Endothelial cell of umbilical vein (primary cell): ENCODE measurements around the gene EDC3. TPM values are rescaled to one million over a fixed set of nuclear protein-coding genes. Genes with fewer than 3 reads are reported as not detected.

Source experiments
- BruUV-seq: library from RNA; stranded (reverse); fragments of 400-500 nt; replicated peaks from 2 replicates; lab custom pipeline; 2021; lab: Mats Ljungman, UMichigan
- CTCF ChIA-PET: fragments of 300-600, 350-600 bp; sonication (Branson Sonifier 250); formaldehyde crosslinking; loops from one replicate; lab custom pipeline; 2021; ENCODE audit warnings: antibody characterized with exemption, inconsistent platforms; lab: Charles Lee
- POLR2A ChIA-PET: fragments of 300-600, 350-600 bp; sonication (Branson Sonifier 250); formaldehyde crosslinking; loops from one replicate; lab custom pipeline; 2021; ENCODE audit warnings: antibody characterized with exemption, inconsistent platforms; lab: Charles Lee
- DNase-seq: peaks from one replicate; pipeline ENCODE4 v3.0.0-alpha.2; 2011; ENCODE audit warnings: low read depth, low spot score
- FAIRE-seq: peaks from 2 replicates; lab custom pipeline; 2011; peaks lifted over from hg19 to GRCh38; lab: Jason Lieb, UNC
- H2AFZ ChIP-seq: 2 replicates; pipeline ENCODE4 v1.6.0; 2012; ENCODE audit warnings: low read depth, low read length, control low read depth, inconsistent platforms
- H3K27ac ChIP-seq: 2 replicates; pipeline ENCODE4 v1.5.1; 2011; ENCODE audit warnings: low read depth, mild to moderate bottlenecking, control low read depth, low read length, moderate library complexity; ENCODE audit not compliant: insufficient read depth
- H3K27me3 ChIP-seq, 2 experiments: 2 replicates each; pipeline versions ENCODE4 v1.6.0 to v1.6.1; 2011; ENCODE audit warnings: low read length in 2 of 2, mixed read lengths in 1 of 2; ENCODE audit not compliant: control insufficient read depth in 2 of 2, insufficient read depth in 2 of 2
- H3K36me3 ChIP-seq, 2 experiments: 2 replicates in 1 of 2; 3 replicates in 1 of 2; pipeline ENCODE4 v1.5.1; 2011; ENCODE audit warnings: low read length in 2 of 2, mild to moderate bottlenecking in 1 of 2, moderate library complexity in 1 of 2; ENCODE audit not compliant: control insufficient read depth in 2 of 2, insufficient read depth in 2 of 2; ENCODE audit errors: extremely low read depth in 1 of 2
- H3K4me1 ChIP-seq: 3 replicates; pipeline ENCODE4 v1.5.1; 2011; ENCODE audit warnings: mild to moderate bottlenecking, low read length; ENCODE audit not compliant: control insufficient read depth, insufficient read depth; ENCODE audit errors: extremely low read depth
- H3K4me2 ChIP-seq: 2 replicates; pipeline ENCODE4 v1.6.1; 2011; ENCODE audit warnings: low read length, control low read depth, mixed read lengths; ENCODE audit not compliant: insufficient read depth
- H3K4me3 ChIP-seq, 3 experiments: fragments of 200-600 bp in 1 of 3; sonication (generic), shearing (Covaris generic) in 1 of 3; replicated peaks in 1 of 3; 2 replicates each; pipeline ENCODE4 v1.5.1; 2011 to 2016; ENCODE audit warnings: control low read depth in 3 of 3, low read length in 3 of 3, mild to moderate bottlenecking in 2 of 3, inconsistent platforms in 1 of 3, low read depth in 1 of 3, moderate library complexity in 1 of 3; ENCODE audit not compliant: insufficient read depth in 1 of 3
- H3K79me2 ChIP-seq: 2 replicates; pipeline ENCODE4 v1.6.0; 2012; ENCODE audit warnings: low read length, inconsistent platforms; ENCODE audit not compliant: control insufficient read depth, insufficient read depth
- H3K9ac ChIP-seq: replicated peaks from 2 replicates; pipeline ENCODE3; 2011; ENCODE audit warnings: low read length, control low read depth; ENCODE audit not compliant: insufficient read depth; ENCODE audit errors: extremely low read depth
- H3K9me1 ChIP-seq: replicated peaks from 3 replicates; pipeline ENCODE4 v1.6.0; 2011; ENCODE audit warnings: mild to moderate bottlenecking, low read length; ENCODE audit not compliant: control insufficient read depth, insufficient read depth; ENCODE audit errors: extremely low read depth
- H3K9me3 ChIP-seq: replicated peaks from 2 replicates; pipeline ENCODE4 v1.5.1; 2012; ENCODE audit warnings: low read length, inconsistent platforms; ENCODE audit not compliant: control insufficient read depth, insufficient read depth
- H4K20me1 ChIP-seq: replicated peaks from 2 replicates; pipeline ENCODE3; 2011; ENCODE audit warnings: mild to moderate bottlenecking, low read length; ENCODE audit not compliant: control insufficient read depth, insufficient read depth; ENCODE audit errors: extremely low read depth
- CTCF ChIP-seq, 2 donors: IDR thresholded peaks; 1 replicate in 1 of 2; 2 replicates in 1 of 2; pipeline ENCODE4 v1.5.1; 2011; ENCODE audit warnings: low read length in 2 of 2, mild to moderate bottlenecking in 2 of 2, moderate library complexity in 2 of 2, control low read depth in 1 of 2, inconsistent platforms in 1 of 2, low read depth in 1 of 2; ENCODE audit not compliant: insufficient read depth in 1 of 2; ENCODE audit errors: extremely low read depth in 1 of 2
- EZH2 ChIP-seq: IDR thresholded peaks from 2 replicates; pipeline ENCODE4 v1.6.1; 2012; ENCODE audit warnings: borderline replicate concordance, low read depth, mild to moderate bottlenecking, moderate library complexity, low read length, inconsistent platforms; ENCODE audit not compliant: severe bottlenecking
- FOS ChIP-seq: IDR thresholded peaks from 2 replicates; pipeline ENCODE4 v1.6.1; 2011; ENCODE audit warnings: mild to moderate bottlenecking, low read length, moderate library complexity, borderline replicate concordance; ENCODE audit not compliant: insufficient read depth
- GATA2 ChIP-seq: IDR thresholded peaks from 2 replicates; pipeline ENCODE4 v1.7.0; 2011; ENCODE audit warnings: low read depth, mild to moderate bottlenecking, moderate library complexity, mixed read lengths, low read length; ENCODE audit not compliant: insufficient read length, insufficient read depth
- JUN ChIP-seq: IDR thresholded peaks from 2 replicates; pipeline ENCODE4 v1.6.1; 2011; ENCODE audit warnings: borderline replicate concordance, low read depth; ENCODE audit not compliant: insufficient read length, insufficient read depth
- MAX ChIP-seq: IDR thresholded peaks from 2 replicates; pipeline ENCODE4 v1.6.1; 2011; ENCODE audit not compliant: insufficient read depth, insufficient read length
- MYC ChIP-seq: IDR thresholded peaks from one replicate; pipeline ENCODE4 v1.6.1; 2011; ENCODE audit warnings: mild to moderate bottlenecking, low read depth, low read length
- POLR2A ChIP-seq: IDR thresholded peaks from 2 replicates; pipeline ENCODE4 v1.6.1; 2012; ENCODE audit warnings: low read depth, mild to moderate bottlenecking, control low read depth, low read length
- POLR2AphosphoS5 ChIP-seq: IDR thresholded peaks from 2 replicates; pipeline ENCODE4 v1.6.1; 2012; ENCODE audit warnings: low read depth, mild to moderate bottlenecking, control low read depth, low read length, moderate library complexity; ENCODE audit not compliant: insufficient read depth
- dilution Hi-C: fragments of 300-500 bp; cut with MboI; formaldehyde crosslinking; loops from one replicate; pipeline ENCODE4 v1.15.0; 2019; ENCODE audit warnings: low sequenced_read_pairs; ENCODE audit not compliant: extremely low pct_ligation_motif_present
- intact Hi-C: fragments of 100-400 bp; cut with micrococcal nuclease; formaldehyde crosslinking; loops from one replicate; pipeline ENCODE4 v1.10.0; 2022
- polyA plus RNA-seq, 4 experiments: library from polyadenylated mRNA; depleted of rRNA in 3 of 4; stranded (reverse) in 3 of 4; unstranded in 1 of 4; fragments of >200 nt; gene quantifications; 2 replicates each; pipeline versions ENCODE4 v1.2.1 to v1.2.3, GENCODE V29; 2011 to 2012; ENCODE audit warnings: missing spikeins in 1 of 4
- total RNA-seq: library from RNA; stranded (reverse); gene quantifications from 2 replicates; pipeline ENCODE4 v1.2.3, GENCODE V29; 2021

The EDC3 gene
- total and polyA plus RNA-seq, 2 donors (not counting 3 experiments of a cell fraction or from before 2014, with no cell fraction given) = 55.9 to 56.5 TPM

- Histone ChIP-seq H4K20me1 (no peaks in the 10 kb centered on the region), H3K79me2 (no peaks in the 10 kb centered on the region), H3K4me3 (no peak overlapping the region), H3K4me1 (no peaks in the 10 kb centered on the region), H3K27ac (no peak overlapping the region), H3K4me2 (no peak overlapping the region), H3K9me3 (no peaks in the 10 kb centered on the region), H3K36me3 (peaks cover 18 to 78% of the 10 kb centered on the region in 2 experiments), H2AFZ (no peak overlapping the region), H3K9ac (no peak overlapping the region), H3K9me1 (no peaks in the 10 kb centered on the region), H3K27me3 (no peaks in the 10 kb centered on the region)
- no peak for TF ChIP-seq MAX
- no peak for TF ChIP-seq FOS
- no peak for TF ChIP-seq GATA2
- no peak for TF ChIP-seq POLR2AphosphoS5
- TF ChIP-seq POLR2A = no peak
- no peak for TF ChIP-seq CTCF (IDR thresholded peaks at IDR 0.05; ENCODE audit: extremely low read depth in 1 of 2, insufficient read depth in 1 of 2, low read depth in 1 of 2, low read length in 2 of 2)
- no peak for TF ChIP-seq MYC
- no peak for TF ChIP-seq EZH2
- no peak for TF ChIP-seq JUN
- no TSS peak for BruUV-seq
- dilution Hi-C loops (loop anchor here (25.0 kb wide), 1 partner anchor 134 kb away; no protein-coding TSS in a partner anchor), intact Hi-C loops (no loop called here)
- ChIA-PET POLR2A (no interaction called here), CTCF (interaction anchor here (2.2 to 2.7 kb wide), 2 partner anchors 140 to 143 kb away, joined by 8 to 12 read pairs; no protein-coding TSS in a partner anchor)
- DNase-seq = no peak
- no peak for FAIRE-seq
These were observed 67.6 kb downstream of the EDC3 start for GRCh38 chr15:74628199-74628598.
